Stimulated activated CD4-positive, alpha-beta T cell treated with anti-CD3 and anti-CD28 coated beads, Interleukin-2, amount 100 ng/mL, for 4 hours (primary cell): ENCODE data around the gene EHD1.

Experiments used
- DNase-seq: peaks from one replicate; pipeline ENCODE4 v3.0.0-alpha.2; 2020; ENCODE audit warnings: low read depth

The EHD1 gene

DNA sequence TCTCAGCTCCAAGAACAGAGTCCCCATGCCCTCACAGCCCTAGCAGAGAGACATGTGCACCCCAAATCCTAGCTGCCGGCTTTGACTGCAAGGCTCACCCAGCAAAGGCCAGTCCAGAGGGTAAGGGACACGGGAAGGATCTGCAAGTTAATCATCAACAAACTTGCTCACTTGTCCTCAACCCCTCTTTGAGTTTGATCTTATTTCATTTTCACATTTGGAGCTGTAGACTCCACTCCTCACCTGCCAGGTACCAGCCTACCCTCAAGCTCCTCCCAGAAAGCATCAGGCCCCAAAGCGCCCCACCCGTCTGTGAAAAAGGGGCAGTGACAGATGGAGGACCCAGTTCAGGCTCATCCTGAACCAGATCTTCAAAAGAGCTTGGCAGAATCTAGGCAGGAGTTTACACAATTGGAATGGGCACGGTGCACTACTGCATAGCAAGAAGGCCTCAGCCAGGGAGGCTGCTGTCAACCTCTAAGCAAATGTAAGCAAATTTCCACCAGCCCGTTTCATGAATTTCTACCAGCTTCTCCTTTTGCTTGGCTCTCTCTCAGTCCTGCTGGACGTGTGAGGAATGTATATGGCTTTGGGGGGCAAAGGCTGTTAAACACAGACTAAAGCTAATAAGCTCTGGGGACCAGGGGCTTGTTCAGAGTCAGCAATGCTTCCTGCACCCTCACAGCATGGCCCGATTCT lies 5.5 kb downstream of the EHD1 start:
- no peak for DNase-seq

DNA sequence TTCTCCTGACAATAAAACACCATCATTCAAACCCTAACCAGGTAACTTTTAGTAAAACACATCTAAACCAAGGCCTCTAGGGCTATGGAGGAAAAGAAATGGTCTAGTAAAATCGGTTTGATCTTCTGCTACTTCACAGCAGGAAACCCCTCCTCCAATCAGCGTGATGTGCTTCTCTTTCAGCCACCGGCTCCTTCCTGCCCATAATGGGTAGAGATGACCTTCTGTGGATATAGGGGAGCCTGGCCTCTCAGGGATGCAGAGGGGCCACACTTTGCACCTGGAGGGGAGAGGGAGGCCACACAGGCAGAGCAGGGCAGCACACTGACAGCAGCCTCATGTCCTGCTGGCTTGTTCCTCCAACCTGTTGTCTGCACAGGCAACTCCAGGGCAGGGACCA lies 6.9 kb downstream of the EHD1 start:
- DNase-seq: no peak

DNA sequence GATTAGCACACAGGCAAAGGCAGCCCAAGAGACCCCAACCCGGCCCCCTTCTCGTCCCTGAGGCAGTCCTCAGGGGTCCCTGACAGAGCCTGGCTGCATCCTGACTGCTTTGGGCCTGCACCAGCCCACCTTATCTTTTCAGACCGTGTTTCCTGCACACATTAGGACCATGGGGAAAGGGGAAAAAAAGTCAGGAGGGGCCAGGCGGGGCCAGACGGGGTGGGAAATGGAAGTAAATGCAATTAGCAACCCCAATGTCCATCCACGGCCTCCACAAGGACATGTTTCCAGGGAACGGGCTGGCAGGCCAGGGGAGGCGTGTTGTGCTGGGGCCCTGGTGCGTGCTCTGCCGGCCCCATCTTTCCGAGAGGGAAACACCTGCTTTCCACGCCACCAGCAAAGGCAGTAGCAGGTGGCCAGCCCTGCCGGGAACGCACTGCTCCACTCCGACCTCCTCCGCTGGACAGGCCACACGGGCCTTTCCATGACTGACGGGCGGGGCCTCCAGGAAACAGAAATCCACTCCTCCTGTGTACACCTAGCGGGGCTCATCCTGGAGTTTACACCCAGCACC lies 7.4 kb downstream of the EHD1 start:
- DNase-seq: no peak

DNA sequence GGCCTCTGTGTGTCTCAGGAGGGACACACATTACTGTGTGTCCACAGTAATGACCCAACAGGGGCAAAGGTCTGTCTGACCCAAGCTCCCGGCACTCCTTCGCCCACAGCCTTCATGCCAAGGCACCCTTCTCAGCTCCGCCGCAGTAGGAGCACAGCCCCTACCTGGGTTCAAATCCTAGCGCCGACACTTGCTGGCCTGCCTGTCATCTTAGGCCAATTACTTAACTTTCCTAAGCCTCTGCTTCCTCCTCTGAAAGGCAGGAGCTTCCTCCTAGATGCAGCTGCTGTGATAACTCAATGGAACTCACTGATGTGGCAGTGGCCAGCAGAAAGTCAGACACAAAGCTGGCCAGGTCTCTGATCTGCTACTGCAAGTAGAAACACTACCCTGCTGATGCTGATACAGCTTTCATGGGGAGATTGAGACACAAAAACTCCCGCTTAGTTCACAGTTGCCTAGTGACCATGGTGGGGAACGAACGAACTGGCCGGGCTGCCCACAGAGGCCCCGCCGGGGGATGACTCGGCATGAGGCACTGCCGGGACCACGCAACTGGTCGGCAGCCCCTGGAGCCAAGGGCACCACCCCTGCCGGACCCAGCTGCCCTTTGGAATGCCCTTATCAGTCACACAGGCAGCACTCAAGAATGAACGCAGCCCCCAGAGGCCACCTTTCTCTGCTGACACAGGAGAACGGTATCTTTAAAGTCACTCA lies 8.1 kb downstream of the EHD1 start:
- DNase-seq: no peak

DNA sequence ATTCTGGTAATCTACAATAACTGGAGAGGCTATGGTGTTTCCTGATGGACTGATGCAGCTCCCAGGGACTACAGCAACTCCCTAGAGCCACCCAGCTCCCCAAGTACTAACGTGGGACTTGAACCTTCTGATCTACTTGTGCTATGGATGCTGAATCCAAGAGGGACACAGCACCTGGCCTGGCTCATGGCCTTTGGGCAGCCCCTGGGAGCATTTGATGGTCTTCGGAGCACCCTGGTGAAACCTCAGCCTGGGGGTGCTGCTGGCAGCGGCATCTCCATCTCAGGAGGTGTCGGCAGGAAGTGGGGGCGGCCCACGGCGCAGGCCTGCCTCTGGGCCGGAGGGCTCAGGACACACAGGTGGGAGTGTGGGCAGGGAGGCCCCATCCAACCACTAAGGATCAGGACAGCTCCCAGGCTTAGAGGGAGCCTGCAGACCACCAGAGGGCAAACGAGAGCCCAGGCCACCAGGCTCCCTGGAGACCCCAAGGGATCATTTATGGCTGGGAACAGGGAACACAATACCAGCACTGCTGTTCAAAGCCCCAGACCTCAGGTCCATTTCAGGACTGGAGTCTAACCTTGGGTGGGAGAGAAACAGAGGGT lies 8.7 kb downstream of the EHD1 start:
- no peak for DNase-seq

DNA sequence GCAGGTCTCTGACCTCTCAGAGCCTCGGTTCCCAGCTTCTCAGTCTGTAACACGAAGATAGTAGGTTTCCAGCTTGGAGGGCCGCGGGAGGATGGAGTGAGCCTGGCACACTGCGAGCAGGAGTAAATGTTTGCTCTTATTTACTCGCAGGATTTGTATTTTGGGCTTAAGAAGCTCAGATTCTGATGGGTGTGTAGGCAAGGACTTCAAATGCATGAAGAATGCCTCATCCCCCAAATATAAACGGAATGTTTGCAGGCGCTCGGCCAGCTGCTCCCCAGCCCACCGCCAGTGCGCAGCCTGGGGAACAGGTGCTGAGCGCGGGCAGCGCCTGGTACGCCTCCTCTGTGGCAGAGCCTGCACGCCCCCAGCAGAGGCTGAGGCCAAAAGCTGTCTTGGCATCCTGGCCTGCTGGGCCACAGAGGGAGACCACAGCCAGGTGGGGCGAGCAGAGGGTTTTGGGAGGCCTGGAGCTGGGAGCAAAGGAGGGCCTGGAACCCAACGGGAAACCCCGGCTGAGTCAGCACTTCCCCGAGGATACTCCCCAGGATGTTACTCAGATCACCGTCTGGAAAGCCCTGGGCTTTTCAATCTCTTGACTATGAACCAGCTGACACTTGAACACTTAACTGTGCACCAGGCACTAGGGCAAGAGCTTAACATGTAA lies 9.4 kb downstream of the EHD1 start:
- no peak for DNase-seq

DNA sequence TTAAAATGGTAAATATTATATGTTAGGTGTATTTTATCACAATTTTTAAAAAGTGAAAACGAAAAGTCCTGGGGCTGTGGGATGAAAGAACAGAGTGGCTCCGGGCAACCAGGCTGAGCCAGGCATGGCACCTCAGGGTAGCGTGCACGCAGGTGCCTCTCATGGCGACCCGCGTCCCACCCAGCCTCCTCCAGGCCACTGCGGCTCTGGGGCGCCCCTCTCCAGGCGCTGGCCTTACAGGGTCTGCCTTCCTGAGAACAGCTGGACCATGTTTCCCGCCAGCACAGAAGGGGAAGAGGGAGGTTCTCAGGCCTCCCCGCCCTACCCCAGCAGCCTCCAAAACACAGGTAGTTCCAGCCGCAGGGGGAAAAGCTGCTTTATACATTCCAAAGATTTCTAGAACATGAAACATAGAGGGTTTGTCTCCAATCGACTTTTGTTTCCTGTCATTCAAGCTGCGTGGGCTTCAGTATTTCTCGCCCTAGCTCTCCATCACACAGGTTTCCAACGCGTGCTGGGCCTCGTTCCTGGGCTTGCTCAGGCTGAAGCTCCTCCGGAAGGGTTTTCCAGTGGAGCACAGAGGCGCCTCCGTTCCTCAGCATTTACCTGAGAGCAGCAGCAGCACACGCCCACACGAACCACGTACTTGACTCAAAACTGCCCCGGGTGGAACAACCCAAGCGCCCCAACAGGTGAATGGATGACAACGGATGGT lies 10.5 kb downstream of the EHD1 start:
- DNase-seq: no peak

DNA sequence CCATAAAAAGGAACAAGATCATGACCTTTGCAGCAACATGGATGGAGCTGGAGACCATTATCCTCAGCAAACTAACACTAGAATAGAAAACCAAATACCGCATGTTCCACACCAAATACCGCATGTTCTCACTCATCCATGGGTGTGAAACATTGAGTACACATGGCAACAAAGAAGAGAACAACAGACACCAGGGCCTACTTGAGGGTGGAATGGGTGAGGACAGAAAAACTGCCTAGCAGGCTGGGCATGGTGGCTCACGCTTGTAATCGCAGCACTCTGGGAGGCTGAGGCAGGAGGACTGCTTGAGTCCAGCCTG lies 12.3 kb downstream of the EHD1 start:
- DNase-seq: no peak

DNA sequence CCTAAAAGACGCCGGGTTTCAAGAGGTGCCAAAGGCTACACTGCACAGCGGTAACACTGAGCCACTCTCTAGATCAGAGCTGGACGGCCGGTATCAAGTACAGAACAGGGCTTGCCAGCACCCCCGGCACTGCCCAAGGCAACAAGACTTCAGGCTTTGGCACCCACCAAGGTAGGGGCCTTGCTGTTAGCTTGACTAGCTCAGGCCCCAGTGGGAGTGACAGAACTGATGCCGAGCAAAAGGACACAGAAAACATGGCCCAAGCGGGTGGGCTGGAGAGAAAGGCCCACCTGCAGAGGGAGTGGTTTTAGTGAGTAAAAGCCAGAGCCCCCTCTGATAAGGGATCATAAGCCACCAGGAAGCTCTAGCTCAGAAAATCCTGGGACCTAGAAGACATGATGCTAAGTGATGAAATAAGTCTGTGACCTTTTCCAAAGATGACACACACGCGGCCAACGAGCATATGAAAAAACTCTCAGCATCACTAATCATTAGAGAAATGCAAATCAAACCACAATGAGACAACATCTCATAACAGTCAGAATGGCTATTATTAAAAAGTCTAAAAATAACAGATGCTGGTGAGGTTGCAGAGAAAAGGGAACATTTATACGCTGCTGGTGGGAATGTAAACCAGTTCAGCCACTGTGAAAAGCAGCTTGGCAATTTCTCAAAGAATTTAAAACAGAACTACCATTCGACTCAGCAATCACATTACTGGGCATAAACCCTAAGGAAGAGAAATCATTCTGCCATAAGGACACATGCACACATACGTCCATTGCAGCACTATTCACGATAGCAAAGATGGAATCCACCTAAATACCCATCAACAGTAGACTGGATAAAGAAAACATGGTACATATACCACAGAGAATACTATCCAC lies 12.9 kb downstream of the EHD1 start:
- no peak for DNase-seq

DNA sequence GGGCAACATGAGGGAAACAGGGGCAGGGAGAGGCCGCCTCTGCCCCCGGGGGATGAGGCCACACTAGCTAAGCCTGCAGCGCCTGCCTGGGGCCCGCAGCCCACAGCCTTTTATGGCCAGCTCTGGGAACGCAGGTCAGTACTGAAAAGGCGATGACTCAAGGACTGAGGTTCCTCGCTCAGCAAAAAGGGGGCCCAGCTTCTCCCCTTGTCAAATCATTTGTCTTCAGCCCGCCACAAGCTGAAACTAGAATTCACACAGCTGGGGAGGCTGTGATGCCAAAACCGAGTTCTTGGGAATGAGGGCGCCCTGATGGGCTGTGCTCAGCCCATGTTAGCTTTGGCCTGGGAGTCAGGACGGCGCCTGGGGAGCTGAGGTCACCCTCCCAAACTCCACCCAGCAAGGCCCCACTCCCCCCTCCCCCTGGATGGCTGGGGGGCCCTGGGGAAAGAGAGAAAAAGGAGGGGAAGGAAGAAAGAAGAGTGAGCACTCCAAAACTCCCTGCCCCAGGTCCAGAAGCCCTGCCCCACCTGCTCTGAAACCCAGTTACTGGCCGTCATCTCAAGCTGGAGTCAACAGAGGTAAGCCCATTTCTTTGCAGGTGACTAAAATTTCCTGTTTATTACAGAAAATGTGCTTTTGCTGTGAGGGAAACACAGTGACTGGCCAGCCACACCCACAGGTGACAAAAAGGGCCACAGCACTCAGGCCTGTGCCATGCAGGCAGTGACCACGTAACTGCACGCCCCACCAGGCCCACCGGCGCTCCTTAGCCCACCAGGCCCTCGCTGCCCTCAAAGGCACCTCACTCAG lies 13.7 kb downstream of the EHD1 start:
- DNase-seq: no peak

DNA sequence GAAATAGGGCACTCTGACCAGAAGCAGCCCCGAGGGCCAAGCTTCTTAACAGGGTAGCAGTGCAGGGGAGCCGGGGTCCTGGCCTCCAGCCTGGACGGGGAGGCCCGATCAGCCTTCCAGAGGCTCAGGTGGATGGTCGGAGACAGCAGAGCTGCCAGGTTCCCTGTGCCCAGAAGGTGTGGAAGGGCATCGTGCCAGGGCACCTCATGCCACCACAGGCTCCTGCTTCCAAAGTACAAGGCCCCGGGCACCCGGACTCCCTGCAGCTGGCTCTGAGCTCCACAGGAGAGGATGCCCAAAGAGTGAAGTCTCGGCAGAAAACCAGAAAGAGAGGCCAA lies 14.3 kb downstream of the EHD1 start:
- DNase-seq: no peak

DNA sequence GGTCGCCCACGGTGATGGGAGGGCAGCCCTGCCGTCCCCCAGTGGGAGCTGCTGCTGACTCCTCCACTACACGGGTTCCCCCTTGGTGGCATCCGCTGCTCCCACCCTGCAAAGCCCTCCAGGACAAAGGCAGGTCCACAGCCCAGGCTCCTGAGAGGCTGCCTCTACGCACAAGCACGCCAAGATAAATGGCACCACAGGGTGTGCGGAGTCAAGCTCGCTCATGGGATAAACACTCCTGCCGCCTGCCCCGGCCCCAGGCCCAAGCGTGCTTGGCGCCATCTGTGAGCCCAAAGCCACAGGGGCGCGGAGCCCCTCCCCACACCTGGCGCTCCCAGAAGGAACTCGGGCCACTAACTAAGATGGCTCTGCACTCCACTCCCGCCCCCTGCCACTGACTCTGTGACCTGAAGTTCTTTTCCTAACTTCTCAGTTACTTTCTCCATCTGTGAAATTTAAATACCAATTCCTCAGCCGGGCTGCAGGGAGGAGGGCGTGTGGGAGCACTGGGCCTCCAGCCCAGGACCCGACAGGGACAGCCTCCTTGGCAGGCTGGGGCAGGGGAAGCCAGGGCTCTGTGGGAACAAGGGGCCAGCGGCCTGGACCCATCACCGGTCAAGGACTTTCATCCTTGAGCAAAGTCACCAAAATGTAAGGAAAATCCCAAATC lies 14.9 kb downstream of the EHD1 start:
- no peak for DNase-seq

DNA sequence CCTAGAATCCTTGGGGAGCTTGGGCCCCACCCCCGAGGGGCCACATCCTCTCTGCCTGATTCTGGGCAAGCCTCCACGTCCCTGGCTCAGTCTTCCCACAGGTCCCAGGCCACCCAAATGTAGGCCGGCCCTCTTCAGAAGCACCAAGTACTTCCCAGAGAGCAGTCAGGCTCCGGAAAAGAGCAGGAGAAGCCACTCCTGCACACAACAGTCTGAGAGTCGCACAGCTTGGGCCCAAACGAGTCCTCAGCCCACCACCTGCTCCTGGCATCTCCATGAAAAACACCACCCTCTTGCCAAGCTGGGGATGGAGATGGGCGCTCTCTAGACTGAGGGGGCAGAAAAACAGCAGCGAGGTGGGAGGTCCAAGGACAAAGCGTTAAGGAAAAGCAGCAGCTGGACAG lies 15.4 kb downstream of the EHD1 start:
- no peak for DNase-seq

DNA sequence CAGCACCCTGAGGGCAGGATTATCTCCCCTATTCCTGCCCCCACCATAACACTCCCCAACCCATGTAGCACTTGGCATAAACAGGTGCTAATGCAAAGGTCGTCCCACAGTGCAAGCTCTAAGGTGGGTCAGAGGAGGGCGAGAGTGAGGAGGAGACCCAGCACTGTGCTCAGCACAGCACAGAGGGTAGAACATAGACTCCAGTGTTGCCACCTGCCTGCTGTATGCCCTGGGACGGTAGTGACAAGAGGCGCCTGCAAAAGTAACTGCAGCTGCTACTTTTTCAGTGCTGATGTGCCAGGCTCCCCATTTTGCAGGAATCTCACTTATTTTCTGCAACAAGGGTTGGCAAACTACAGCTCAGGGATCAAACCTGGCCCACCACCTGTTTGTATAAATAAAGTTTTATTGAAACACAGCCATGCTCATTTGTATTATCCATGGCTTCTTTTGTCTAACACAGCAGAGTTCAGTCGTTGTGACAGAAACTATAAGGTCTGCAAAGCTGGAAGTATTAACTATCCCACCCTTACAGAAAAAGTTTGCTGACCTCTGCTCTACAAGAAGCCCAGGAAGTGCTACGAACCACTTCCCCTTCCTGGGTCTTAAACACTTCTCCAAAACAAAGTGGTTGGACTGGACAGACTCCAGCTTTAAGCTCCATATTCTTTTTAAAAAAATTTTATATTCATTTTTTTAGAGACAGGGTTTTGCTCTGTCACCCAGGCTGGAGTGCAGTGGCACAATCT lies 17.0 kb downstream of the EHD1 start:
- no peak for DNase-seq

DNA sequence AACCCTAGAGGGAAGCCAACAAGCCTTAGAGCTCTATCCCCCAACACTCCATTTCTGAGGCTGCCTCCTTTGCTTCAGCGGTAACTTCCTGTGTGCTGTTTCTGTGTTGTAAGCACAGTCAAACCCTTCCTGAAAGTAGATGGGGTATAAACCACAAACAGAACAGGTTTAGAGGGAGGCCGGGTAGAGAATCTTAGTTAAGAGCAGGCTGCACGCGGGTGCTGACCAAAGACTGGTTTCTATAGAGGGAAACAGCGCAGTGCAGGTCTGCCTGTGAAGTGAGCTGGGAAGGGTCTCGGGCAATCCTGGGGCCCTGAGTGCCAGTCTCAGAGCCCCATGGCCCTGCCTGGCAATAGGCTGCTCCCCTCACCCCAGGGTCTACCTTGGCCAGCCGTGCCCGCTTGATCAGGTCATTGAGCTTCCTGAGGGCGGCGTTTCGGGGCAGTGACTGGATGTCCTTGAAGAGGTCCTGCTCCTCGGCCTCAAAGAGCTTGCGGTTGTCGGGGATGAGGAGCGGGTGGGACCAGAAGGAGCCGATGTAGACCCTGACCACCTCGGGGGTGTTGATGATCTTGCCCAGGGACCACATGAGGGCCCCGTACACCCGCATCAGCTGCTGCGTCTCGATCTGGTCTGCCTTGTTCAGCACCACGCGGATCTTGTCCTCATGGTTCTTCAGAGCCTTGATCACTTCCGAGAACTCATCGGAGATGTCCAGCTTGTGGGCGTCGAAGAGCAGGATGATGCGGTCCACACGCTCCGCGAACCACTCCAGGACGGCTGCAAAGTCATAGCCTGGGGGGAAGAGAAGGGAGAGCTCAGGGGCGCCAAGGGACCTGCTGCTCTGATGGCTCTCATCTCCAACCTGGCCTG lies 18.6 kb downstream of the EHD1 start:
- DNase-seq: no peak

DNA sequence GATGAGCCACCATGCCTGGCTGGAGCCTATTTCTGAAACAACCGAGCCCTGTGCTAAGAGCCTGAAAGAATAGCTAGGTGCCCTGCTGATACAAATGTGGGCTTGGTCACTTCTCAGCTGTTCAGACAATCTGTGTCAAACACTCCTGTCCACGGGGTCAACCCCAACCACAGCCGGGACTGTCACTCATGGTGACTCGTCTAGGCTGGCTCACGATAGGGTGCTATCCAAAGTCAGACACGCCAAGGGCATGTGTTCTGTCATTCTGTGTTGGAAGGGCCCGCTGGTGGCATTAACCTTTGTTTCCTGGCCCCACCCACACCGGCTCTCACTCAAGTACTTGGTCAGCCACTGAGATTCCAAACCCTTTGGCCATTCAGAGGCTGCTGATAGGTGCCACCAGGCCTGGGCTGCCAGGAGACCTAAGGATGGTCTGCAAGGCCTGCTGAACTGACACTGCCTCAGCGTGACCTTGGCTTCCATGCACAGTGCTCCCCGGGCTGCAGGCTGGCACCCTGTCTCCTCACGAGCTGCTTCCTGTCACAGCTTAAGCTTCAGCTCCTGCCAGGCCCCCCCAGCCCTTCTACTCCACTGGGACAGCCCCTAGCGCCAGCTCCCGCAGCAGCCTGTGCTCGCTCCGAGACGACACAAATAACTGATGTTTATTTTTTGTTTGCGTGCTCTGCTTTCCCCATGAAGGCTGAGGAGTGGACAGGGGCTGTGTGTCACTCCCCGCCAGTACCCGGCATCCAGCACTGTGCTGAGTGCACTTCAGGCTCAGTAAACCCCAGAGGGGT lies 19.8 kb downstream of the EHD1 start:
- DNase-seq: no peak

DNA sequence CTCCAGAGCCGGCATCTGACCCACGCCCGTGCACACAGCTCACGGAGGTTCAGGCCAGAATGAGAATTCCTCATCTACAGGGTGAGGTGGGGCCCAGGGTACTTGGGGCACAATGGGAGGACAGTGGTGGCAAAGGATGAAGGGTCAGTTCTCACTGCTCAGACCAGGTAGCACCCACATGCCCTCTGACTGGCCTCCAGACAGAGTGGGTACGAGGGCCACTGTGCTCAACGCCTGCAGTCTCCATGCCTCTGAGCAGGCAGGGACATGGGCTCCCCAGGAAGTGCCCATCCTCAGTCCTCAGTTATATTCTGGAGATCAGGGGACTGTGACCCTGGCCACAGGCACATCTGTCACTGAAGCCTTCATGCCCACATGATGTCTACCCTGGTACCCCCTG lies 20.9 kb downstream of the EHD1 start:
- DNase-seq: no peak
